ENCODE measurements around the gene STK32C. TPM values are rescaled to one million over a fixed set of nuclear protein-coding genes. Genes with fewer than 3 reads are reported as not detected.

The STK32C gene
- polyA plus RNA-seq, 2 donors: 4.5 to 5.6 TPM

DNA sequence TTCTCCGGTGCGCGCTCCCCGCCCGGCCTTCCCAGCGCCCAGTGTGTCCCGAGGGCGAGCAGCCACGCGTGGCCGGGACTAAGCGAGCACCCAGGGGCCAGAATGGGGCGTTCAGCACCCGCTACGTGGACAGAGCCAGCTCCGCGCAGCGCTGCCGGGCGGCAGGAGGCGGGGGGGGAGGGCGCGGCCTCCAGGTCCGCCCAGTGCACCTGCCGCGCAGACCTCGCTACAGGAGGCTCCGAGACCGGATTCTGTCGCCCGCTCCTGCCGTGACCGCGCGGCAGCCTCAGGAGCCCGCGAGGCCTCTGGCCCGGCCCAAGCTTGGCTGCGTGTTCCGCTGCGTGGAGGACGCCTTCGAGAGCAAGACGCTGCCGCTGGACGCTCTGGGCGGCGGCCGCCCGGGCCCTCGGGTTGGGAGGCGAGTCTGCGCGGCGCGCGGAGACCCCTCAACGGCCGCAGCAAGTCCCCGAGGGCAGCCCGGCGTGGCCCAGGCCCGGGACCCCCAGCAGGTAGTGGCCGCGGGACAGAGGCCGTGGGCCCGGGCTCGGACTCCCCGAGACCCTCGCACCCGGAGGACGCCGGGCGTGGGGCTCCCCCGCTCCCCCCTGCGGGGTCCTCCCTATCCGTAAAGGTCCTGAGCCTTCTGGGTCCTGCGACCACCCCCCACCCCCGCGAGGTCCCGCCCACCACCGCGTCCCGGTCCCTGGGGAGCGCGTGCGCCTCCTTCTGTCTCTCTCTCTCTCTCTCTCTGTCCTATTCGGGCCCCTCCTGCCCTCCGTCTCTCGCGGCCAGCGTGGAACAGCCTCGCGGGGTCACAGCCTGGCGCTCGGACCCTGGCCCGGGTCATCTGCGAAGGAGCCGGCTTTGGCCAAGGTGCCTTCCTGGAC lies 121.9 kb downstream of the STK32C start:
- WGBS, 2 donors: 4 to 5% methylated on average over 79 to 99 of the region's 99 CpGs

DNA sequence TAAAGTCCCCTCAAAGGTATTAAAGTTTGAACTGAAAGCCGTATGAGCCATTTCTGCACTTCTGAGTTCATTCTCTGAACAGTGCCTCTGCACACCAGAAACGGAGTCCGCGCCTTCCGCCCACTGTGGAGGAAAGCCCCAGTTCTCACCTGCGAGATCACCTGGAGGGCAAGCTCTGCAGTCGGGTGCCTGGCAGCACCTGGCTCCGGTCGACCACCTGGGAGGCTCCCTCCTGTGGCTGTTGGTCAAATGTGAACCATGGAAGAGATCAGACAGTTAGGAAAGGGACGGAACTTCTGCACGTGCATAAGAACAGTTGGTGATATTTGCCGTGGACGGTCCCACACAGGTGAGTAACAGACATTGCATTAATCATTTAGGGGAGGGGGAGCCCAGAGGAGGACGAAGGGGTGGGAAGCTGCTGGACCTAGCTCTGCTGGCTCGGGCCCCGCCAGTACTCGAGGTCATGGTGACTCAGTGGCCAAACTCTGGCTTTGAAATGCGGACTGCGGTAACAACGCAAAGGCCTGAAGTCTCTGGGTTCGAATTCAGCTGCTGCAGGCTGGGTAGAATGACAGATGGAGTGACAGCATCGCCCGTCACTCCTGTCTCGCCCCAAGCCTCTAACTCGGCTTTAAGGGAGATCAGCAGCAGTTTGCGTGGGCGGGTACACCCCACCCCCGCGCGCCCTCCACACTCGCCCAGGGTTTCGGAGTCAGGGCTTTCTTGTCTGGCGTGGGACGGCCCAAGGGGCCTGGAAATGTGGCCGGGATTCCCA lies 122.7 kb downstream of the STK32C start:
- Histone ChIP-seq H3K9me3 (ENCODE audit: control insufficient read depth in 2 of 2, insufficient read depth in 1 of 2, low read depth in 1 of 2, low read length in 1 of 2) (no peaks in the 10 kb centered on the region), H3K4me1 (ENCODE audit: control insufficient read depth in 2 of 2, insufficient read depth in 2 of 2, low read length in 1 of 2) (peaks cover 2 to 10% of the 10 kb centered on the region in 2 donors), H3K36me3 (ENCODE audit: control insufficient read depth in 2 of 2, insufficient read depth in 2 of 2, low read length in 1 of 2) (no peaks in the 10 kb centered on the region), H3K27ac (ENCODE audit: low read depth in 2 of 2, low read length in 1 of 2) (no peak overlapping the region), H3K4me3 (ENCODE audit: low read depth in 1 of 2, low read length in 2 of 2) (no peak overlapping the region), H3K27me3 (ENCODE audit: control insufficient read depth in 1 of 2, insufficient read depth in 2 of 2, low read length in 2 of 2) (peaks cover 0 to 16% of the 10 kb centered on the region in 2 donors)
- 39 to 42% methylated on average over 35 of the region's 35 CpGs for WGBS, 2 donors

More for the DNA sequence above, 121.9 kb downstream of the STK32C start:
- no peak overlapping the region for H3K27ac ChIP-seq (ENCODE audit: low read depth in 2 of 2, low read length in 1 of 2)
- peaks cover 0 to 2% of the 10 kb centered on the region in 2 donors for H3K9me3 ChIP-seq (ENCODE audit: control insufficient read depth in 2 of 2, insufficient read depth in 1 of 2, low read depth in 1 of 2, low read length in 1 of 2)
- H3K4me1 ChIP-seq (ENCODE audit: control insufficient read depth in 2 of 2, insufficient read depth in 2 of 2, low read length in 1 of 2): peaks cover 2 to 10% of the 10 kb centered on the region in 2 donors
- no peaks in the 10 kb centered on the region for H3K36me3 ChIP-seq (ENCODE audit: control insufficient read depth in 2 of 2, insufficient read depth in 2 of 2, low read length in 1 of 2)
- peak overlapping the region; percentile 8 to 36 for H3K4me3 ChIP-seq (ENCODE audit: low read depth in 1 of 2, low read length in 2 of 2)
- peaks cover 0 to 16% of the 10 kb centered on the region in 2 donors for H3K27me3 ChIP-seq (ENCODE audit: control insufficient read depth in 1 of 2, insufficient read depth in 2 of 2, low read length in 2 of 2)

GRCh38 chr10:132183046-132183445 lies 124.7 kb downstream of the STK32C start:
- Histone ChIP-seq H3K4me3 (ENCODE audit: low read depth in 1 of 2, low read length in 2 of 2) (no peak overlapping the region), H3K27me3 (ENCODE audit: control insufficient read depth in 1 of 2, insufficient read depth in 2 of 2, low read length in 2 of 2) (peaks cover 0 to 15% of the 10 kb centered on the region in 2 donors), H3K36me3 (ENCODE audit: control insufficient read depth in 2 of 2, insufficient read depth in 2 of 2, low read length in 1 of 2) (no peaks in the 10 kb centered on the region), H3K27ac (ENCODE audit: low read depth in 2 of 2, low read length in 1 of 2) (no peak overlapping the region), H3K9me3 (ENCODE audit: control insufficient read depth in 2 of 2, insufficient read depth in 1 of 2, low read depth in 1 of 2, low read length in 1 of 2) (no peaks in the 10 kb centered on the region), H3K4me1 (ENCODE audit: control insufficient read depth in 2 of 2, insufficient read depth in 2 of 2, low read length in 1 of 2) (peaks cover 2 to 10% of the 10 kb centered on the region in 2 donors)
- 40 to 41% methylated on average over 8 of the region's 8 CpGs for WGBS, 2 donors

DNA sequence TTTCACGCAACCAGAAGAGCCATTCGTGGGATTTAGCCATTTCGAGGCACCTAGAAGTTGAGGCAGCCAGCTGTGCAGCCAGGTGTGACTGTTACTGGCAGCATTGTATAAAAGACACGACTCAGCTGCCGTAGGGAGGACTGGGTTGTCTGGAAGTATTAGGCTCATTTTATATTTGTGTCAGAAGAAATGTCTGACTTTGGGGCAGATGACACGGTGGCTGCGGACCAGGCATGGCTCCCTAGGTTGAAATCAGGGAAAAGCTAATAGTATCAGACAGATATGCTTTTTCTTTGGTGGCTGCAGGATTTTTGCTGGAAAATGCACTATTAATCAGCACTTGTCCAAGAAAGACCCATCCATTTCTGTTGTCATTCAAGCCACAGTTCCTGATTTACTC lies 125.2 kb downstream of the STK32C start:
- WGBS, 2 donors: 51 to 69% methylated on average over 7 of the region's 7 CpGs
- Histone ChIP-seq H3K4me3 (ENCODE audit: low read depth in 1 of 2, low read length in 2 of 2) (no peak overlapping the region), H3K4me1 (ENCODE audit: control insufficient read depth in 2 of 2, insufficient read depth in 2 of 2, low read length in 1 of 2) (peaks cover 0 to 10% of the 10 kb centered on the region in 2 donors), H3K27me3 (ENCODE audit: control insufficient read depth in 1 of 2, insufficient read depth in 2 of 2, low read length in 2 of 2) (peaks cover 0 to 11% of the 10 kb centered on the region in 2 donors), H3K36me3 (ENCODE audit: control insufficient read depth in 2 of 2, insufficient read depth in 2 of 2, low read length in 1 of 2) (no peaks in the 10 kb centered on the region), H3K9me3 (ENCODE audit: control insufficient read depth in 2 of 2, insufficient read depth in 1 of 2, low read depth in 1 of 2, low read length in 1 of 2) (no peaks in the 10 kb centered on the region), H3K27ac (ENCODE audit: low read depth in 2 of 2, low read length in 1 of 2) (no peak overlapping the region)

DNA sequence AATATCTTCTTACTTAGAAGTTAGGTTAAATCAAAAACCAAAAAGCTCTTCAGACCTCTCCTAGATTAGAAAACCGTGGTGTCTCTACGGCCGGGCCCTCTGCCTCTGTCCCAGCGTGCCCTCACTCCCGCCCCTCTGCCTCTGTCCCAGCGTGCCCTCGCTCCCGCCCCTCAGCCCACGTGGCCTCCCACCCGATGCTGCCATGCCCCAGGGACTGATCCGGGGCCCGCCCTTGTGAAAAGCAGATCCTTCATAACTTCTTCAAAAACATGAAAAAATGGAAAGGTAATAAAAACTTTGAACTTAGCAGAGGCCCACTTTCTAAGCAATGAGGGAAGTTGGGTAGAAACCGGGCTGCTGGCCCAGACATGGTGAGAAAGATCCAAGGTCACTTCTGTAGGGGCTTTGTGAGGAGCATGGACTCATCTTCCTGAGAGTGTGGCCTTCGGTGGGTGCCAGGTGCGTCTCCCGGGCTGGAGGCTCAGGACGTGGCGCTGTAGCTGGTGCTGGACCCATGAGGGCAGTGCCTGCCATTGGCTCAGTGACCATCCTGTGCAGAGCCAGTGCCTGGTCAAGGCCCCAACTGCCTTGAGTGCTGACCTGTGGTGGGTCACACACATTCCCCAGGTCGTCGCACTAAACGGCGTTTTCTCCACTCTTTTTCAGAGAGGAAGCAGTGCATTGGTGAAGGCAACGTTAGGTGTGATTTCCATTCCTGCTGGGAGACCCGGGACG lies 125.9 kb downstream of the STK32C start:
- H3K36me3 ChIP-seq (ENCODE audit: control insufficient read depth in 2 of 2, insufficient read depth in 2 of 2, low read length in 1 of 2): no peaks in the 10 kb centered on the region
- peaks cover 0 to 3% of the 10 kb centered on the region in 2 donors for H3K9me3 ChIP-seq (ENCODE audit: control insufficient read depth in 2 of 2, insufficient read depth in 1 of 2, low read depth in 1 of 2, low read length in 1 of 2)
- H3K4me3 ChIP-seq (ENCODE audit: low read depth in 1 of 2, low read length in 2 of 2): no peak overlapping the region
- no peak overlapping the region for H3K27ac ChIP-seq (ENCODE audit: low read depth in 2 of 2, low read length in 1 of 2)
- peaks cover 0 to 4% of the 10 kb centered on the region in 2 donors for H3K4me1 ChIP-seq (ENCODE audit: control insufficient read depth in 2 of 2, insufficient read depth in 2 of 2, low read length in 1 of 2)
- peaks cover 0 to 10% of the 10 kb centered on the region in 2 donors for H3K27me3 ChIP-seq (ENCODE audit: control insufficient read depth in 1 of 2, insufficient read depth in 2 of 2, low read length in 2 of 2)
- 61 to 62% methylated on average over 25 of the region's 25 CpGs for WGBS, 2 donors

DNA sequence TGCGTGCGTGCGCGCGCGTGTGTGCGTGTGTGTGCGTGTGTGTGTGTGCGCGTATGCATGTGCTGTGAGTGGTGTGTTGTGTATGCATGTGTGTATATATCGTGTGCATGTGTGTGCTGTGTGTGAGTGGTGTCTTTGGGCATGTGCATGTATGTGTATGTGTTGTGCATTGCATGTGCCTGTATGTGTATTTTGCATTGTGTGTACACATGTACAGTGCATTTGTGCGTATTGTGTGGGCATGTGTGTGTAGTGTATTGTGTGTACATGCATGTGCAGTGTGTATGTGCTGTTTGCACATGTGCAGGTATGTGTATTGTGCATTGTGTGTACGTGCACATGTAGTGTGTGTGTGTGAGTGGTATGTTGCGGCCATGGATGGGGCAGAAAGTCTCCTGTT lies 127.0 kb downstream of the STK32C start:
- H3K27me3 ChIP-seq (ENCODE audit: control insufficient read depth in 1 of 2, insufficient read depth in 2 of 2, low read length in 2 of 2): peaks cover 0 to 1% of the 10 kb centered on the region in 2 donors

GRCh38 chr10:132179551-132180392 lies 128.0 kb downstream of the STK32C start:
- Histone ChIP-seq H3K4me1 (ENCODE audit: control insufficient read depth in 2 of 2, insufficient read depth in 2 of 2, low read length in 1 of 2) (peaks cover 0 to 5% of the 10 kb centered on the region in 2 donors), H3K27me3 (ENCODE audit: control insufficient read depth in 1 of 2, insufficient read depth in 2 of 2, low read length in 2 of 2) (no peaks in the 10 kb centered on the region), H3K27ac (ENCODE audit: low read depth in 2 of 2, low read length in 1 of 2) (no peak overlapping the region), H3K9me3 (ENCODE audit: control insufficient read depth in 2 of 2, insufficient read depth in 1 of 2, low read depth in 1 of 2, low read length in 1 of 2) (peaks cover 0 to 3% of the 10 kb centered on the region in 2 donors), H3K4me3 (ENCODE audit: low read depth in 1 of 2, low read length in 2 of 2) (no peak overlapping the region), H3K36me3 (ENCODE audit: control insufficient read depth in 2 of 2, insufficient read depth in 2 of 2, low read length in 1 of 2) (no peaks in the 10 kb centered on the region)
- WGBS, 2 donors: 71 to 73% methylated on average over 16 of the region's 16 CpGs

More for the DNA sequence above, 127.0 kb downstream of the STK32C start:
- 50 to 71% methylated on average over 14 of the region's 14 CpGs for WGBS, 2 donors
- H3K36me3 ChIP-seq (ENCODE audit: control insufficient read depth in 2 of 2, insufficient read depth in 2 of 2, low read length in 1 of 2): no peaks in the 10 kb centered on the region
- peaks cover 0 to 3% of the 10 kb centered on the region in 2 donors for H3K9me3 ChIP-seq (ENCODE audit: control insufficient read depth in 2 of 2, insufficient read depth in 1 of 2, low read depth in 1 of 2, low read length in 1 of 2)
- peaks cover 0 to 5% of the 10 kb centered on the region in 2 donors for H3K4me1 ChIP-seq (ENCODE audit: control insufficient read depth in 2 of 2, insufficient read depth in 2 of 2, low read length in 1 of 2)
- no peak overlapping the region for H3K4me3 ChIP-seq (ENCODE audit: low read depth in 1 of 2, low read length in 2 of 2)
- H3K27ac ChIP-seq (ENCODE audit: low read depth in 2 of 2, low read length in 1 of 2): no peak overlapping the region

- Histone ChIP-seq H3K36me3 (ENCODE audit: control insufficient read depth in 2 of 2, insufficient read depth in 2 of 2, low read length in 1 of 2) (no peaks in the 10 kb centered on the region), H3K4me1 (ENCODE audit: control insufficient read depth in 2 of 2, insufficient read depth in 2 of 2, low read length in 1 of 2) (peaks cover 0 to 5% of the 10 kb centered on the region in 2 donors), H3K9me3 (ENCODE audit: control insufficient read depth in 2 of 2, insufficient read depth in 1 of 2, low read depth in 1 of 2, low read length in 1 of 2) (peaks cover 0 to 3% of the 10 kb centered on the region in 2 donors), H3K27ac (ENCODE audit: low read depth in 2 of 2, low read length in 1 of 2) (no peak overlapping the region), H3K27me3 (ENCODE audit: control insufficient read depth in 1 of 2, insufficient read depth in 2 of 2, low read length in 2 of 2) (no peaks in the 10 kb centered on the region), H3K4me3 (ENCODE audit: low read depth in 1 of 2, low read length in 2 of 2) (no peak overlapping the region)
- 72 to 77% methylated on average over 23 of the region's 23 CpGs for WGBS, 2 donors
Measured at GRCh38 chr10:132178672-132179545, 128.8 kb downstream of the STK32C start.

All from esophagus (tissue), 2 donors.